ENCODE measurements around the gene SIK2.

The SIK2 gene

DNA sequence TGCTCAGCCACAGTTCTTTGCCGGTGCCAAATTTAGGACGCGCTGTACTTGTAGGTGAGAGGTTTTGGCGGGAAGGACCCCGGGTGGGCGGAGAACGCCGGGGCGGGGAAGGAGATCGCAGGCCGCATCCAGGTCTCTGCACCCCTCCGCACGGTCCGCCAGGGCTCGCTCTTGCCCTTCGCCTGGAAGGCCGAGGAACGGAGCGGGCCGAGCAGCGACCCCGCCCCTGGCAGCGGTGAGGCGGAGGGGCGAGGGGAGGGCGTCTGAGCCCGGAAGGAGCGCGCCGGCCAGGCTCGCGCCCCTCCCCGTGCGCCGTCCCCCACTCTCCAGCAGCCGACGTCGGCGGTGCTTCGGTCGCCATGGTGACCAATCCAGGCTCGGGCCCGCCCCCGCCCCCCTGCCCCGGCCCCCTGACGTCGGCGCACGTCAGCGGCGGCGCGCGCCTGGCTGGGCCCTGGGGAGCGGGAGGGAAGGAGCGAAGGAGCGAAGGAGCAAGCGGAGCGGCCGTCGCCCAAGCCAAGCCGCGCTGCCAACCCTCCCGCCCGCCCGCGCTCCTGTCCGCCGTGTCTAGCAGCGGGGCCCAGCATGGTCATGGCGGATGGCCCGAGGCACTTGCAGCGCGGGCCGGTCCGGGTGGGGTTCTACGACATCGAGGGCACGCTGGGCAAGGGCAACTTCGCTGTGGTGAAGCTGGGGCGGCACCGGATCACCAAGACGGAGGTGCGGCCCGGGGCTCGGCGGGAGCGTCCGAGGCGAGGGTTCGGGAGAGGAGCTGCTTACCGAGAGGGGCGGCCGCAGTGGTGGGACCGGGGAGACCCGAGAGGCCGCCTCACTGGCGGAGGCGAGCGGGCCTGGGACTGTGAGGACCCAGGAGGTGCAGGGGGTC lies at the start of gene SIK2:
TSS of gene SIK2 (plus strand) at position 471 of the 886 bp plus-strand sequence. CDS start at position 586, 115 bp downstream.
- peak; percentile 94 for DNase-seq (ENCODE audit: low spot score)

DNA sequence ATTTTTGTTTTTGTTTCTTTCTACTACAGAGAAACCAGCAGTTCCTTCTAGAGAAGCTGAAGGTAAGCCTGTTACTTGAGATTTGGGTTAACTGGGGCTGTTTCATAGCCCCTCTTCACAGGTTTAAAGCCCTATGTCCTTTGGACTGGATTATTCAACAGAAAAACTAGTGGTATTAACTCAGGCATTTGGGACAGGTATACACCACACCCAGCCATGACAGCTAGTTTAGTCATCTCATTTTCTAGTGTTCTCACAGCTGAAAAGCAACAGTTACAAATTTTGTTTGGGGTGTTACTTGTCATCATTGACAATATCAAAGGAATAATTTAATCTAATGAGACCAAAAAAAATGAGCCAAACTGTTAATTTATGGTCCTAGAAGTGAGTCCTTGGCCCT lies 47.7 kb upstream of the SIK2 start:
- DNase-seq (ENCODE audit: low spot score), result no peak

DNA sequence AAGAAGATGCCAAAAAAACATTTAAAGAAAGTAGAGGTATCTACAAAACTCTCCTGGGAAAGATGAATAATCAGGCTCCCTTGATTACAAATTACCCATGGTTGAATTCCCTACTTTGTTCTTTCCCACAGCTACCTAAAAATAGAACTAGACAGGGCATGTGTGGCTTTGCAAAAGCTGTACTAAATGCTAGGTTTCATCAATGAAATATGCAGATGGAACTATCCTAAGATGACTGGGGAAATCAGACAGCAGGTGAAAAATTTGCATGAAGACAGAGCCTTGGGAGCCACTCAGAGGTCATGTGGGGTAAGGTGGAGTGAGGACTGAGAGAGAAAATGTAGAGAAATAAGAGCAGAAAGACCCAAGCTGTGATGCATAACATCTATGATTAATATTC lies 47.0 kb upstream of the SIK2 start:
- peak; percentile 40 for DNase-seq (ENCODE audit: low spot score)

DNA sequence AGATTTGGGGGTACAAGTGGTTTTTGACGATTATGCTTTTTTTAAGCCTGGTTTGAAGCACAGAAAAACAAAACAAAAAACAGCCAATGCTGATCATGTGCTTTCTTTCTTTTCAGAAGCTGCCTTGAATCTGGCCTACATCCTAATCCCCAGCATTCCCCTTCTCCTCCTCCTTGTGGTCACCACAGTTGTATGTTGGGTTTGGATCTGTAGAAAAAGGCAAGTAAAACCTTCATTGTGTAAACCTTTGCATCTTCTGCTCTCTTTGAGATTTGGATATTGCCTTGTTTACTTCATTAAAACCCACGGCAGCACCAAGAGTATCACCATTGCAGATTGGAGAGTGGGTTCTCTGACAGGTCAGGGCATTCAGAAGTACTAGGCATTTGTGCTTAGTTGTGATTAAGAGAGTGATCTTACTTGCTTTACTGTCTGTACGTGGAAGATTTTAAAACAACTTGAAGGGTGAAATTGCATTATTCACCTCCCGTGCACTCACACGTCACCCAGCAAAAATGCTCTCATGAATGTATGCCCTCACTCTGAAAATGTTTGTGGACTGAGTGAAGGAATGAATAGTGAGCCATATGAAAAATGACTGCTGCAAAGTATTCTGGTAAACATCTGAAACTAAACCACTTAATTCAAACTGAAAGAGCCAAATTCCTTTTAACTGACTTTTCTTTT lies 44.7 kb upstream of the SIK2 start:
- peak; percentile 80 for DNase-seq (ENCODE audit: low spot score)

DNA sequence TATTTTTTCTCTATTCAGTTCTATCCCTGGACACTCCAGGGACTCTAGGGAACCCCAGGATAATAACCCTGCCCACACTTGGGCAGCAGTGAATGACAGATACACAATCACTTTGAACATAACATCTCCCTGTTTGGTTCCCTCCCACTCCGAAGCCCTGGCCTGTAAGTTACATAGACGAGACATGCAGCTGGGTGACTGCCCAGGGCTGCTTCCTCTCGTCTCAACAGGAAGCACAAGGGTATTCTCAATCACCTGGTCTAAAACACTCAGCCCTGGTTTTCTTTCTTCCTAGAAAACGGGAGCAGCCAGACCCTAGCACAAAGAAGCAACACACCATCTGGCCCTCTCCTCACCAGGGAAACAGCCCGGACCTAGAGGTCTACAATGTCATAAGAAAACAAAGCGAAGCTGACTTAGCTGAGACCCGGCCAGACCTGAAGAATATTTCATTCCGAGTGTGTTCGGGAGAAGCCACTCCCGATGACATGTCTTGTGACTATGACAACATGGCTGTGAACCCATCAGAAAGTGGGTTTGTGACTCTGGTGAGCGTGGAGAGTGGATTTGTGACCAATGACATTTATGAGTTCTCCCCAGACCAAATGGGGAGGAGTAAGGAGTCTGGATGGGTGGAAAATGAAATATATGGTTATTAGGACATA lies 42.3 kb upstream of the SIK2 start:
- DNase-seq (ENCODE audit: low spot score), result no peak

DNA sequence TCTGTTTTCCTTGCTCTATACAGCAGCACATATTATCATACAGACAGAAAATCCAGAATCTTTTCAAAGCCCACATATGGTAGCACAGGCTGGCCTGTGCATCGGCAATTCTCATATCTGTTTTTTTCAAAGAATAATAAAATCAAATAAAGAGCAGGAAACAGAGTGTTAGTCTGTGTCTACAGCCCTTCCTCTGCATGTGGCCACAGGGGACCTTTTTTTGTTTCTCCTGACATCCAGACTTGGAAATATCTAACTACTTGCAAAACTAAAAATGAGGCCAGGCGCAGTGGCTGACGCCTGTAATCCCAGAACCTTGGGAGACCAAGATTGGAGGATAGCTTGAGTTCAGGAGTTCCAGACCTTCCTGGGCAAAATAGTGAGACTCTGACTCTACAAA lies 41.4 kb upstream of the SIK2 start:
- DNase-seq (ENCODE audit: low spot score), result no peak

DNA sequence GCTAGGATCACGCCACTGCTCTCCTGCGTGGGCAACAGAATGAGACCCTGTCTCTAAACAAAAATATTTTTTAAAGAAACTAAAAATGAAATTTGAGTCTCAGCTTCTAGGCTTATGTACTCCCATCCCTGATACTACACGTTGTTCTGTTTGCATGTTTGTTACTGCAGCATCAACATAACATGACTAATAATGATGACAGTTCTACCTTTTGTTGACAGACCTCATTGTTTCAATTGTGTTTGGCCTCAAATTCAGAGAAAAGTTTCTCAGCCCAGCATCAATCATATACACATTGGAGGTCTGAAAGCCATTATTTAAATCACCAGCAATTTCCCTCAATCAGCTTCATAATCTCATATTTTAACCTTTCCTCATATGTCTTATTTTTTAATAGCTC lies 40.9 kb upstream of the SIK2 start:
- DNase-seq (ENCODE audit: low spot score), result no peak

DNA sequence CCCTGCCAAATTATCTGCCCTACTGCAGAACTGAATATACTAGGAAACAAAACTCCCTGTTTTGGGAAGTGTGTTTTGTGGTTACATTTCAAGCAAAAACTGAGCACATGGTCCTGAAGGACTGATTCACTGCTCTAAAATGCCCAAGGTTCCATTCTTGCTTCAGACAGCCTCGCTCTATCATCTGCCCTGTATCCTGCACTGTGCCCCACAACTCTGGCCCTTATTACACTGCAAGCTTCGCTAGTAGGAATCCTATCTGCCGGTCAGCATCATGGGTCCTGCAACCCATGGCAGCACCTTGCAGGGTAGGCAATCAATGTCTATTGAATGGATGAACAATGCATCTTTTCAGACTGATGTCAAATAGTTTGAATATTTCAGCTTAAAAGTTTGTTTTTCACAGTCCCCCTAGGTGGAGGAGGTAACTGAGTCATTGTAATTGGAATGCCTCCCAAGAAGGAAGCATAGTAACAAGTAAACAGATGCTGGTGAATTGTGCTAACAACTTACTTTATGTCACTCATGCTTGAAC lies 40.4 kb upstream of the SIK2 start:
- DNase-seq (ENCODE audit: low spot score), result peak; percentile 75

DNA sequence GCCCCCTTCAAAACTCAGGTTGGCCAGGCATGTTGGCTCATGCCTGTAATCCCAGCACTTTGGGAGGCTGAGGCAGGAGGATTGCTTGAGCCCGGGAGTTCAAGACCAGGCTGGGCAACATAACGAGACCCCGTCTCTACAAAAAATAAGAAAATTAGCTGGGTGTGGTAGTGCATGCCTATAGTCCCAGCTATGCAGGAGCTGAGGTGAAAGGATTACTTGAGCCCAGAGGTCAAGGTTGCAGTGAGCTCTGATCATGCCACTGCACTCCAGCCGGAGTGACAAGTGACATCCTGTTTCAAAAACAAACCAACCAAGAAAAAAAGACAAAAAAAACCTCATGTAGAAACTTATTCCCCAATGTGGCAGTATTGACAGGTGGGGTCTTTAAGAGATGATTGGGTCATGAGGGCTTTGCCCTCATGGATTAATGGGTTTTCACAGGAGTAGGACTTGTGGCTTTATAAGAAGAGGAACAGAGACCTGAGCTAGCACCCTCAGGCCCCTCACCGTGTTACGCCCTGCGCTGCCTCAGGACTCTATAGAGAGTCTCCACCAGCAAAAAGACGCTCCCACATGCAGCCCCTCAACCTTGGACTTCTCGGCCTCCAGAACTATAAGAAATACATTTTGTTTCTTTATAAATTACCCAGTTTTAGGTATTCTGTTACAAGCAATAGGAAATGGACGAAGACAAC lies 39.4 kb upstream of the SIK2 start:
- no peak for DNase-seq (ENCODE audit: low spot score)

DNA sequence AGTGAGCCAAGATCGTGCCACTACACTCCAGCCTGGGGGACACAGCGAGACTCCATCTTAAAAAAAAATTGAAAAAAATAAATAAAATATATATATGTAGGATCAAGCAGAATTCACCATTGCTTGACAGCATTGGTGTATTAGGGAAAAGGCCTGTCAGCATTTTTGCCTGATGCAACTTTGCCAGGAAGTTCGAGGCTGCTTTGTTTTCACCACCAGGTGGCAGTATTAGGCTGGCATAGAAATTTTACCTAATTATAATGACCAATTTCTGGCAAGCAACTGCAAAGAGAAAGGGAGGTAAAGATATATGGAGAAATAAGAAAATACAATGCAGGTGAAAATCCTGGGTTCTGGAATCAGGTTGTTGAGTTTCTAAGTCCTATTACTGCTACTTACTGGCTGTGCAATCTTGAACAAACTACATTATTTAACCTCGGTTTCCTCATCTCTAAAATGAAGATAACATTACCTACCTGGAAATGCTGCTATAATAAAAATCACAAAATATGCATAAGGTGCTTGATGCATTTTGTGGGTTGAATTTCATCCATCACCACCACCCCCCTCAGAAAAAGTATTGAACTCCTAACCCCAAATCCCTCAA lies 37.0 kb upstream of the SIK2 start:
- peak; percentile 61 for DNase-seq (ENCODE audit: low spot score)

DNA sequence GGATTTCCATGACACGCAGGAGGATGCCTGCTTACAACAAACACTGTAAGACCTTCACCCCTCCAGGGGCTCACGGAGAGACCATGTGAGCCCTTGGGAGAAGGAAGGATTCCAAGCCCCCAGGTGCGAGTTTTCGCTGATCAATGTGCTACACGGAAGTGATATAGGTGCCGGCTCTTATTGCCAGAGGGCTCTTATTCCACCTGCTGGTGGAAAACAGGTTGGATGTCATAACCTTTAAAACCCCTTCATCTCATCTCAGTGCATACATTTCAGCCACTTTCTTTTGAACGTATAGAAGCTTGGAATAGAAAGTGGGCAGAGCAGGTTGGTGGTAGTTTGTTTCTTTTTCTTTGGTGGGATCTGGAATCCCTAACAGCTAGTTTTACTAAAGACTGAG lies 35.9 kb upstream of the SIK2 start:
- DNase-seq (ENCODE audit: low spot score), result no peak

DNA sequence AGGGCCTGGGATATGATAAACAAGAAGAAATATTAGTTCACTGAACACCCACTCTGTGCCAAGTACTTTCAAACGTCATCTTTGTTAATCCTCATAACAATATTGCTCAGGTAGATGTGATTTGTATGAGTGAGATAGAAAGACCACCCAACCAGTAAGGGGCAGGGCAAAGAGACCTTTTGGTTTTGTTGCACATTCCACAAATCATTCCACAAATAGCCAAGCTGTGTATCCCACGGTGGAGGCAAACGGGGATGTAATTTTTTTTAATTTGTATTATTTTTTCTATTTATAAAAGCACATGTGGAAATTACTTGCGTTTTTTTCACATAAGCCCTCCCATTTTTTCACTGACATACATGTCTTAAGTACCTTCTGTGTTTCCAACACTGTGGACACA lies 32.8 kb upstream of the SIK2 start:
- no peak for DNase-seq (ENCODE audit: low spot score)

DNA sequence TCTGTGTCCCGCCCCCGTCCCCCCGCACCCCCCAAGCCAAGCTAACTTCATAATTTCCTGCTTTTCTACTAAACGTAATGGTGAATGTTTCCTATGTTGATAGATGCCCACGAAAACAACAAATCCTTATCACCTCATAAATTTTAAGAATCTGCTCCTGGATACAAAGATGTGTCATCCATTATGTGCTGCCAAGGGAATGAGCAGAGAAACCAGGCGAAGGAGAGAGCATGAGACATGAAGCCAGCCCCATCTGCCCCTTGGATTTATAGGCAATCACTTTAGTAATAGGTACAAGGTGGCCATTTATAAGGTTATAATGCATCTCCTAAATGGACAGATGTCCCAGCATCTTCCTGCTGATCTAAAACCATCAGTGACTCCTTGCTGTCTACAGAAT lies 31.5 kb upstream of the SIK2 start:
- peak; percentile 25 for DNase-seq (ENCODE audit: low spot score)

DNA sequence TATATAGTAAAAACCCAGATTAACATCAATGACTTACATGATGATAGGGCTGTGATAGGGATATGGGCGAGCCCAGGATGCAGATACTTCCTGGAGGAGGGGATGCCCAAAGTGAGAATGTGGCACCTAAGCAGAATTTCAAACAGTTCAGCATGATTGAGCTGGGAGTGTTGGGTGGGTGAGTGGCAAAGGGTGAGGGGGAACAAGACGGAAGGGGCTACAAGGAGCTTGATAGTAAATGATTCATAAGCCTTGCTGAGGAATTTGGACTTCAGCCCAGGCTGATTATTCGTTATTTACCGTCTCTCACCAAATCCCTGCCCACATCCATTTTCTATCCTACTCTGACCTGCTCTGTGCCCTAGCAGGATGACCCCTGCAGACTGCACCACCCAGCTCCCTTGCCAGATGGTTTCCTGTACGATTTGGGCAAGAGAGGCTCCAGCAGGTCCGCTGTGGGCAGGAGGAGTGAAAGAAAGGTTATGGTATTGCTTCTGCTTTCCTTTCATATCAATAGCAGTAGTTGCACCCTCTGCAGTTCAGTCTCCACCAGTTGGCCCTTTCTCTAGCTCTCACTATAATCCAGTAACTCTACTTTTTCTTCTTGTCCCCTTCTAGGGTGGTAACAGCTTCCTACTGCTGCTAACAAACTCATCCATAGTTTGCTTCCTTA lies 30.3 kb upstream of the SIK2 start:
- no peak for DNase-seq (ENCODE audit: low spot score)

DNA sequence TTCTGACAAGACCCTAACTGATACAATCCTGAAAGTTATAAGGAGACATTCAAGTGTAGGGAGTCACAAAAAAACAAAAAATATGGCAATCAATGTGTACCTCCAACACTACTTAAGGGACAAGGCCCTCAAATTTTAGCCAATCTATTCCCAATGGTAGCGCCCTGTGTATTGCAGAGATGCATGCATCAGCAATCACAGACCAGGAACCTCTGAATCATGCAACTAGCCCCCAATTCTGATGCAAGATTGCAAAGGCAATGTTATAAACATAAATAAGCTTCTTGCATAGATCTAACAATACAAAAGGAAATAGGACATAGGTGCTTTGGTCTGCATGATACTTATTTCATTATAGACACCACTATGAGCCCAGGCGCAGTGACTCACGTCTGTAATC lies 29.7 kb upstream of the SIK2 start:
- no peak for DNase-seq (ENCODE audit: low spot score)

DNA sequence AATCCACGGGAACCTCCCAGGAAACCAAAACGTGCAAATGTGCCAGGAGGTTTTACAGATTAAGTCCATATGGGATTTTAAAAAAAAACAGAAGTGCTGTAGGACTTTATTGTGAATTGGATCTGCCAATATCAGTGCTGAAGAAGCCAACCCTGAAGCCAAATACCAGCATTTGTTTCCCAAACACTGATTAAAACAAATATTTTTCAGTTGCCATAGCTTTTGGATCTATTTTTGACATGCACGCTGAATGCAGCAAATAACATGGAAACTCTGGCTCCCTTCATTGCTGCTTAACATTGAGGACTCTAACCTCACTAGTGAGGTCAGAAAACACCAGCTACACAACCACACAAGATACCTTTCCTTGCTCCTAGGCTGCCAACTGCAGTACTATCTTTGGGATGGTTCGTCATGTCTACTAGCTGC lies 28.4 kb upstream of the SIK2 start:
- DNase-seq (ENCODE audit: low spot score), result peak; percentile 43

DNA sequence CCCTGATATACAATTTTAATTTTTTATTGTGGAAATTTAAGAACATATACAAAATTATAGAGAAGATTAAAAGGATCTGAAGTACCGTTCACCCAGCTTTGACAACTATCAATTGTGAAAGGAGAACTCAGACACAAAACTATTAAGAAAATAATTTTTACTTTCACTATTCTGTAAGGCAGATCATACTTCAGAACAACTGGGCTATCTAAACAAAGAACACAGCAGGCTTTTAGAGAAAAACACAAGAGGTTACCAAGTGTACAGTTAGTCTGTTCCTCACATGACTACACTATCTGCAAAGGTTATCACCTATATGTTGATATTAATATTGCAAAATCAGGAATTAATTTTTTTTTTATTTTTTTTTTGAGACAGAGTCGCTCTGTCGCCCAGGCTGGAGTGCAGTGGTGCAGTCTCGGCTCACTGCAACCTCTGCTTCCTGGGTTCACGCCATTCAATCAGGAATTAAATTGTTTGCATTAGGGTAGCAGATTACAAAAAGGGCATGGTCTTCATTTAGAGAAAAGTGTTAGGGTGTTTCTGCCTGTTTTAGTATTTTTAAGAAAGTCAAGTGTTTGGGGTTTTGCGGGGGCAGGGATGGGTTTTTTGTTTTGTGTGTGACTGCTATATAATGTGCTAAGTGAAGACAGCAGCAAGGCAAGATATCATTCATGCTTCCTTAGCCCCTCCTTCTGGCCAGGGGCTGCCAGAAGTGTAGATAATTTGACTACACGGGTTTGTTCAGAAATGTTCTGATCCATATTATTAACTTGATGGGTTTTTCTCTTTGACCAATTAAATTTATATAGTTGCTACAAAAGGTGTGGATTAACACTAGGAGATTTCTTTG lies 27.6 kb upstream of the SIK2 start:
- DNase-seq (ENCODE audit: low spot score), result no peak

DNA sequence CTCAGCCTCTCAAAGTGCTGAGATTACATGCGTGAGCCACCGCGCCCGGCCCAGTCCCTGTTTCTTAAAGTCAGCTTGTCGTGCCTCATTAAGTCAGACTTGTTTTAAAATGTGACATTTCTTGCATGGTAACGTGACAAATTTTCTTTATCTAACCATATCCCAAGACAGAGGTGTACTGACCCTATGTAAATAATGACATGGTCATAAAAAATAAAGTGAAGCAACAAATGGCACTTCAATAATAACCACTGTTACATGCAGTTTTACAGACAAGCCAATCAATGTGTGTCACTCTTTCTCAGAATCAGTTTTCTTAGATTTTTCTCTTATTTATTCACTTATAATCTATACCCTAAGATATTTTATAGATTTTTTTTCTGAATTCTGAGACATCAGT lies 26.5 kb upstream of the SIK2 start:
- no peak for DNase-seq (ENCODE audit: low spot score)

DNA sequence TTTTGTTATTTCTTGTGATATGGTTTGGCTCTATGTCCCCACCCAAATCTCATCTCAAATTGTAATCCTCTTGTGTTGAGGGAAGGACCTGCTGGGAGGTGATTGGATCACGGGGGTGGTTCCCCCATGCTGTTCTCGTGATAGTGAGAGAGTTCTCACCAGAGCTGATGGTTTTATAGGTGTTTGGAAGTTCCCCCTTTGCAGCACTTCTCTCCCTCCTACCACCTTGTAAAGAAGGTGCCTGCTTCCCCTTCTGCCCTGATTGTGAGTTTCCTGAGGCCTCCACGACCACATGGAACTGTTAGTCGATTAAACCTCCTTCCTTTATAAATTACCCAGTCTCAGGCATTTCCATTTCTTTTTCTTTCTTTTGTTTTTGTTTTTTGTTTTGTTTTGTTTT lies 24.4 kb upstream of the SIK2 start:
- no peak for DNase-seq (ENCODE audit: low spot score)

DNA sequence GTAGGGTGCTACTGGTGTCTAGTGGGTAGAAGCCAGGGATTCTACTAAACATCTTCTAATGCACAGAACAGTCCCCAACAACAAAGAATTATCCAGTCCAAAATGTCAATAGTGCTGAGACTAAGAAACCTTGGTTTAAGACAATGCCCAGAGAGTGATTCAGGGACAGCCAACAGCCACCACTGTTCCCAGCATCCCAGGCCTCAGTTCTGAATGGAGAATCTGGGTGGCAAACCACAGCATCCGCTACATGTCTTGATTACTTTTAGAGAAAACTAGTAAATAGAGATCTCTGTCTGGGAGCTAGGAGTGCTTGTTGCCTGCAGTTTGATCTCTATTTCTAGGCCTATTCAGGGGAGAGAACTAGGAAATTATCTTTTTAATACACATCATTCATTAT lies 20.9 kb upstream of the SIK2 start:
- DNase-seq (ENCODE audit: low spot score), result no peak
